HG02588 (cell line): ENCODE measurements around the gene STAT3.
"Not testable (repeated sequence)": the region's sequence is repeated elsewhere in the genome, so short reads cannot be mapped to it uniquely, and the experiment has no call there.

Experiments used
- ATAC-seq: cut with Tn5 transposase; IDR thresholded peaks from one replicate; pipeline ENCODE4 v1.9.1; 2021; ENCODE audit warnings: mild to moderate bottlenecking, moderate library complexity; ENCODE audit not compliant: unreplicated experiment

The STAT3 gene

DNA sequence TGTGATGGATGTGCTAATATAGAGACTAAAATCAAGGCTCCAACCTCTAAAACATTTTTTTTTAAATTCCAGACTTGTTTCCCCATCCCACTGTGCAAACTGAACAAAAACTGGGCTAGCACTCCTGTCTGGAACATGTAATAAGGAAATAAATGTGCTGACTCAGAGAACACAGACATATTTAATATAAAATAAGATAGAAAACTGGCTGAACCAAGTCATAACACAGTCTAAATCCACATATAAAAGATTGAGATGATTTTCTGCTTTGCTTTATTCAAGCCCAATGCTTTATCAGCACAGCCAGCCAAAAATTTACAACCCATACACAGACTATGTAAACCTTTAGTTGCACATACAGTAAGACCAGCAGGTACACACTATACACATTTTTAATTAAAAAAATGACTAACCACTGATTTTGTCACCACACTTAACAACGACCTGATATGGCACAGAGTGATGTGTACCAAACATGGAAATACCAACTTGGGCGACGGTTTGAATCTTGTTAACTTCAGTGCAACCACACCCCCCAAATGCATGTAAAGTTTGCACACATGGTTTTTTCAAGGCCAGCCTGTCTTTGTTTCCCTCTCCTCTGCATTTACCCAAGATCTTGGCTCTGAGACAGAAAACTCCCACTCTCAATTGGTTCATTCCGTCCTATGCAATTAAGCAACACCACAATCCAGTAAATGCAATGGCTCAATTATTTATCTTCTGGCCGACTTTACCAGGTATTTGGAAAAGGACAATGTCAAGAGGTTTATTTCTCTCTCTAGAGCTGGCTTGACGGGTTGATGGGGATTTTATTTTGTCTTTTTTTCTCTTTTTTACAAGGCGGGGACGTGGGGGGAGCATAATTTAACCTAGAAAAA is 1.2 kb downstream of the STAT3 start:
- no peak for ATAC-seq

DNA sequence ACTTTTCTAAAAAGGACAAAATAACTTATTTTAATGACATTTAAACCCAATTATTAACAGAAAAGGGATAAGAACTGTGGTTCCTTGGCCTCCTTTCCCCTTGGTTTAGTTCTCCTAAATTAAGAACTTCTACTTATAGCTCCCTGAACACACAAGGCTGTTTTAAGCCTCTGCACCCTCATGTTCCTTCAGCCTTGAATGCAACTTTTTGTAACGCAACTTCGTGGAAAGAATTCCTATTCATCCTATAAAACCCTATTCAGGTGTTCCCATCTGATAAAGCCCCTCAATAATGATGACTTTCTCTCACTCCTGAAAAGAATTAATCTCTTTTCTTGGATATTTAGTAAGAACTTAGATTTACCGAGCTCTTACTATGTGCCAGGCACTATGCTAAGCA is 6.3 kb downstream of the STAT3 start:
- no peak for ATAC-seq

DNA sequence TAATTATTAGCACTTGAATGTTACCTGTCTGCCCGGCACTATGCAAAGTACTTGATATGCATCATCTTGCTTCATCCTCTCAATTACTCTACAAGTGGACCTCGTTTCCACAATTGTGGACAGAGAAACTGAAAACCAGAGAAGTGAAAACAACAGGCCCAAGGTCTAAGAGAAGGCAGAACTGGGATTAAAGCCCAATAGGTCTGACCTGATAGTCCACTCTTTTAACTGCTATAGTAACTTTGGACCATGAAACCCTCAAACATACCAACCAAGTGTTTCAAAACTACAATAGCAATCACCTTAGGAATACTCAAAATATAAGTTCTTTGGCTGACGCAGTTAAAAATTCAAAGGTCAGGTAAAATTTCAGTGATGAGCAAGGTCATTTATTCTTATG is 7.3 kb downstream of the STAT3 start:
- ATAC-seq, result no peak

DNA sequence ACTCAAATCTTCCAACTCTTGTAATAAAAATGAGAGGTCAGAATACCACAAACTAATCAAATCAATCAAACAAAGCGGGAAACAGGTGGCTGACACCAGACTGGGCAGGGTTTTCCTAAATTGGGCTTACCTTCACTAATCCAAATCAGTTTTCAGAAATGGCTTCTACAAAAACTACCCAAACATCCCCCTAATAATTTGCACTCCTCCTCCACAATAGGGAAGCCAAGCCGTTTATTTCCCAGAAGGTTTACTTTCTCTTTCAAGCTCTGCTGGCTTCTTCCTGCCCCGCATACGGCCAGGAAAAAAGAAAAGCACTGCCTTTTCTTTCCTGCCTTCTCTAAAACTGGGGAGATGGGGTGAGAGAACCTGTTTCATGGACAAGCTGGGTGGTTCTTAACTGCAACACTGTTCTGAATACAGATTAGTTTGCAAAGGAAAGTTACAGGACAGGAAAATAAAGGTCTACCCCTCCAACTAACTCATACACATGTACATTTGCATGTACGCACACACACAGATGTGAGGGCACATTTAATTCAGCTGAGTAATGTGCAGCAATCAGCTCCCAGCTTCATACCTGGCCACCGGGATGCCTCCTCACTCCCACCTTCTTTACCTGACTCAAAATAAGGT is 9.2 kb downstream of the STAT3 start:
- no peak for ATAC-seq

DNA sequence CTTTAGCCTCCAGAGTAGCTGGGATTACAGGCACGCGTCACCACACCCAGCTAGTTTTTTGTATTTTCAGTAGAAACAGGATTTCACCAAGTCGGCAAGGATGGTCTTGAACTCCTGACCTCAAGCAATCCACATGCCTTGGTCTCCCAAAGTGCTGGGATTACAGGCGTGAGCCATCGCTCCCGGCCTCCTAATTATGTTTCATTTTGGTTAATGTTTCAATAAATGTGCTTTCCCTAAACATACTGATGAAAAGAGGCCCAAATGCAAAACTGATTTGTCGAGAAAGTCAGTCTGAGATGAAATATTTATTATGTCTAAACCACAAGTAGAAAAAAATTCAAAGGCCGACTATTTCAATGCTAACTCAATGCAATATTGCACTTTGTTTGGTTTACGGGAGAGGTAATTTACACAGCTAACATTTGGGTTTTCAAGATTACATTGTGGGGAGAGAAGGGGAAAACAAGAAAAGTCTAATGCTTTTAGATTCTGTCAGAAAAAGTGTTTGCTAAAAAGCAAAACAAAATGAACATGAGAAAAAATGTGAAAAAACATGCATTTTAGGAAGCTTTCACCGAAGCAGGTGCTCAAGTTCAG is 9.8 kb downstream of the STAT3 start:
- ATAC-seq, result no peak

DNA sequence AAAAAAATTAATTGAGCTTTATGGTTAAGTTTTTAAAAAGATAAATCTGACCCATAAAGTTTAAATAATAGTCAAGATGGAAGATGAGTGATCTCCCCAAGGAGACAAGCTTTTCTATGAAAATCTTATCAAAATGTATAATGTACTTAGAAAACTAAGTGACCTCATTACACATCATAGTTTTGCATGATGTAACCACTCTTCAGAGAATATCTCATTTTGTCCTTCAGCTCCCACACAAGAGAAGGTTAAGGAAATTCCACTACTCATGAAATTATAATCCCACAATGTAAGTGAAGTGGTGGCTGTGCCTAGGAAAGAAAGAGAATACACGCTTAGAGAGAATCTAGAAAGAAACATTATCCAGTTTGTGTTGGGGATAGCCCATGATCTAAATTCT is 14.3 kb downstream of the STAT3 start:
- ATAC-seq, result no peak

DNA sequence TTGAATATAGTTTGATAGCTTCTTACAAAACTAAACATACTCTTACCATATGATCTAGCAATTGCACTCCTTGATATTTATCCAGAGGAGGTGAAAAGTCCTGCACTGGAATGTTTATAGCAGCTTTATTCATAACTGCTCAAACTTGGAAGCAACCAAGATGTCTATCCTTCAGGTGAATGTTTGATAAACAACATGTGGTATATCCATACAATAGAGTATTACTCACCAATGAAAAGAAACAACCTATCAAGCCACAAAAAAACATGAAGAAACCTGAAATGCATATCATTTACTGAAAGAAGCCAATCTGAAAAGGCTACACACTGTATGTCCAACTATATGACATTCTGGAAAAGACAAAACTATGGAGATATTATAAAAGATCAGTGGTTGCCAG is 16.1 kb downstream of the STAT3 start:
- no peak for ATAC-seq

DNA sequence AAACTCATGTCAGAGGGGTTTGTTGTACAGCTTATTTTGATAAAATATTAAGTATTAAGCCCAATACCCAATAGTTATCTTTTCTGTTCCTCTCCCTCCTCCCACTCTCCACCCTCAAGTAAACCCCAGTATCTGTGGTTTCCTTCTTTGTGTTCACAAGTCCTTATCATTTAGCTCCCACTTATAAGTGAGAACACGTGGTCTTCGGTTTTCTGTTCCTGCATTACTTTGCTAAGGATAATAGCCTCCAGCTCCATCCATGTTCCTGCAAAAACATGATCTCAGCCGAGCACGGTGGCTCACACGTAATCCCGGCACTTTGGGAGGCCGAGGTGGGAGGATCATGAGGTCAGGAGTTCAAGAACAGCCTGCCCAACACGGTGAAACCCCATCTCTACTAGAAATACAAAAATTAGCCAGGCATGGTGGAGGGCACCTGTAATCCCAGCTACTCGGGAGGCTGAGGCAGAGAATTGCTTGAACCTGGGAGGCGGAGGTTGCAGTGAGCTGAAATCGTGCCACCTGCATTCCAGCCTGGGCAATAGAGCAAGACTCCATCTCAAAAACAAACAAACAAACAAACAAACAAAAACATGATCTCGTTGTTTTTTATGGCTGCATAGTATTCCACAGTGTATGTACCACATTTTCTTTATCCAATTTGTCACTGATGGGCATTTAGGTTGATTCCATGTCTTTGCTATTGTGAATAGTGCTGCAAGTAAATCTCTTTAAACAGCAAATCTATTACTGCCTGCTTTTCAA is 19.3 kb downstream of the STAT3 start:
- not testable (repeated sequence) for ATAC-seq

DNA sequence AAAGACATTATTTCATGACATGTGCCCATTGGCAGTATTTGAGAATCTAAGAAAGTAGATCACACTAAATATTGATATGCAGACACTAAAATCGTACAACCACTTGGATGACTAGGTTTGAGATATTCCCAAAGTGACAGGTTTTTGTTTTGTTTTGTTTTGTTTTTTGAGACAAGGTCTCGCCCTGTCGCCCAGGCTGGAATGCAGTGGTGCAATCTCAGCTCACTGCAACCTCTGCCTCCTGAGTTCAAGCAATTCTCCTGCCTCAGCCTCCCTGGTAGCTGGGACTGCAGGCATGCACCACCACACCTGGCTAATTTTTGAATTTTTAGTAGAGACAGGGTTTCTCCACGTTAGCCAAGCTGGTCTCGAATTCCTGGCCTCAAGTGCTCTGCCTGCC is 19.9 kb downstream of the STAT3 start:
- ATAC-seq, result not testable (repeated sequence)

DNA sequence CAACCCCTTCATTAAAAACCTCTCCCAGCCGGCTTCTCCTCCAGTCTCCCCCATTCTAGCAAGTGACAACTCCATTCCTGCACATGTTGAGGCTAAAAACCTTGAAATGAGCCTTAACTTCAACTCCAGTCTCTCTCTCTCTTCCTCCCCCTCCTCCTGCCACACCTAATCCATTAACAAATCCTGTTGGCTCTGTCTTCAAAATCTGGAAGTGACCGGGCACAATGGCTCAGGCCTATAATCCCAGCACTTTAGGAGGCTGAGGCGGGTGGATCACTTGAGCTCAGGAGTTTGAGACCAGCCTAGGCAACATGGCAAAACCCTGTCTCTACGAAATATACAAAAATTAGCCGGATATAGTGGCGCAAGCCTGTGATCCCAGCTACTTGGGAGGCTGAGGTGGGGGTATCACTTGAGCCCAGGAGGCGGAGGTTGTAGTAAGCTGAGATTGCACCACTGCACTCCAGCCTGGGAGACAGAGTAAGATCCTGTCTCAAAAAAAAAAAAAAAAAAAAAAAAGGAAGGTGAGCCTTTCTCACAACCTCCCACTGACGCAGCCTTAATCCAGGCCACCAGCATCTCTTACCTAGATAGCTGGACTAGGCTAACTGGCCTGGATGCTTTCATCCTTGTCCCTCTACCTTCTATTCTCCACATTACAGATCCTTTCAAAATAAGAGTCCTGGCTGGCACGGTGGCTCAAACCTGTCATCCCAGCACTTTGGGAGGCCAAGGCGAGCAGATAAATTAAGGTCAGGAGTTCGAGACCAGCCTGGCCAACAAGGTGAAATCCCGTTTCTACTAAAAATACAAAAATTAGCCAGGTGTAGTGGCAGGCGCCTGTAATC is 21.8 kb downstream of the STAT3 start:
- not testable (repeated sequence) for ATAC-seq

DNA sequence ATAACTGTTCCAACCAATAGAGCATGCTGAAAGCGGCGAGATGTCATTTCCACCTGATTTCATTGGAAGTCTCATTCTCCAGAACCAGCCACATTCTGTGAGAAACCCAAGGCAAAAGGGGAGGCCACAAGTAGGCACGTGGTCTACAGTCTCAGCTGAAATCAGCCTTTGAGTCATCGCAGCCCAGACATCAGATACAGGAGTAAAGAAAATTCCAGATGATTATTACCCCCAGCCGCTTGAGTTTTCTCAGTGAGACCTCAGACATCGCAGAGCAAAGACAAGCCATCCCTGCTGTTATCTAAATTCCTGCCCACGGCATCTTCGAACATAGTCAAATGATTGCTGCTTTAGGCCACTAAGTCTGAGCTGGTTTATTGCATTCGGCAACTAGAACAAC is 23.1 kb downstream of the STAT3 start:
- no peak for ATAC-seq

DNA sequence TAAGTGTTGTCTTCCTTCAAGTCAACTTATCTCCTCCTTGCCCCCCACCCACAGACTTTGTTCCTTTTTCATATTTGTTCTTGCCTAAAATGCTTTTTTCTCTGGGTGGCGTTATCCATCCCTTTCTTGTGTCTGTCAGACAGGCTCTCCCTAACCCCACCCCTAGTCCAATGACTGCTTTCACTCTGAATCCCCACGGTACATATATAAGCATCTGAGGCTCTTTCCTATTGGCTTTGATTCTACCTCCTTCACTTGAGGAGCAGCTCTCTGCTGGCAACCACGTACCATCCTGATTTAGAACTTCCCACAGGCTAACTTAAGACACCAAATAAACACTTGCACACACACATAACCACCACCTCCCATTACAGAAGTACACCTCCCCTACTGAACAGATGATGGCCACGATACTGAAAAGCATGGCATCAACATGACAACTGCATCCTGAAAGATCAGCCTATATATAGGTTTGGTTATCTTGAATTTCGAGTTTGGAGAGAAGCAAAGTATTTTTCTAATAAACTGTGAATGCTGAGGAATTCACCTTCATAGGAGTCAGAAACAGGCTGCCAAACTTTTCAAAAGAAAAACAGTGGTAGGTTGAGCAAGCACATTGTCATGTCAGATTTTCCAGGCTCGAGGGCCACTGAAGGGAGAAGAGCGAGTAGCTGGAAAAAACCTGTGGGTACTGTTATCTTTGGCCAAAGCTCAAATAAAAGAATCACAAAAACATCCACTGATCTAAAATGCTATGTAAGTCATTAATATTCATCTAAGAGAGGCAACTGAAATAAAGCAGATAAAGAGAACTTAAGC is 24.3 kb downstream of the STAT3 start:
- ATAC-seq, result no peak

DNA sequence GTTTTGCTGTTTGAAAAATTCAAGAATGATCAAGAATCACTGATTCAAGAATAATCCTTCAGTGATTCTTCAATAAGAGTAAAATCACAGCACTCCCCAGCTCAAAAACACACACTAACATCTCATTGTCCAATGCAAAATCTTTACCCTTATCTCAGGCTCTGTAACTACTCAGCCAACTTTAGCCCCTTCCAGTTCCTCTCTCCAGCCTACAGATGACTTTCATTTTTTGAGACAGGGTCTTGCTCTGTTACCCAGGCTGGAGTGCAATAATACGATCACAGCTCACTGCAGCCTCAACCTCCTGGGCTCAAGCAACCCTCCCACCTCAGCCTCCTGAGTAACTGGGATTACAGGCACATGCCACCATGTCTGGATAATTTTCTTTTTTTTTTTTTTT is 25.0 kb downstream of the STAT3 start:
- no peak for ATAC-seq

DNA sequence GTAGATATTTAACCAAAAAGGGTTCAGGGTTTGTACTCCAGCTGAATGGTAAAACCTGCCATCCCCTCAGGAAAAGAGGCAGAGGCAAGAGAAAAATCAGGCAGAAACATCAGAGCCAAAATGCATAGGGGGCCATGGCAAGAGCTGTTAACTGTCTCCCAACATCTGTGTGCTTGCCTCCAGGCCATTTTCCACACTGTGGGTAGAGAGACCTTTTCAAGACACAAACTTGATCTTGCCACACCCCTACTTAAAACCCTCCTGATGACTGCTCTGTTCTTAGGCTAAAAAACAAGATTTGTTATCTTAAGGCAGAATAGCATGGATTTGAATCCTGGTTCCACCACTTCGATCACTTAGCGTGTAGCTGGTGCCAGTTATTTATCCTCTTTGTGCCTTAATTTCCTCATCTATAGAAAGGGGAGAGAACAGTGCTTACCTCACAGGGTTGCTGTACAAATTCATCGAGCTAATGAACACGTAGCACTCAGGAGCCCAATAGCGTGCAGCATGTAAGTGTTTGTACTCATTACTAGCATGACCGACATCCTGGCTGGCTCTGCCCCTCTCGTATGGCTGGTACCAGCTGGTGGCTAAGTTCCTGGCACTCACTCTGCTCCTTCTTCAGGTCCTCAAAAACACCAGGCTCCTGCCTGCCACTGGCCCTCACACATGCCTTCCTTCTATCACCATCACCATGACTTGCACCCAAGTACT is 25.8 kb downstream of the STAT3 start:
- no peak for ATAC-seq

DNA sequence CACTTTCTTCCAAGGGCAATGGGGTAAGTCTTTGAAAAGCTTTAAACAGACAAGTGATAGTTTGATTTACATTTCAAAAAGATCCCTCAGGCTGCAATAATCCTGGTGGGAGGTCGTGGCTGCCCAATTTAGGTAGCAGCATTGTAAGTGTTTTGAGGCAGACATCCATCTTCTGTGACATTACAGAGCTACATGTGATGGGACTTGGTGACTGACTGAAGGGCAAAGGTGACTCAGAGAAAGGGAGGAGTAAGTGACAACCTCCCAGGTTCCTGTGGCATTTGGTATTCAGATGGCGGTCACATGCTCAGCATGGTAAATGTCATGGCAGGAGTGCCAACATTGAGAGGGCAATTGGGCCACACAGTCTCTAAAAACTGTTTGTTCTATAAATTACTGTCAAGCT is 26.5 kb downstream of the STAT3 start:
- no peak for ATAC-seq

DNA sequence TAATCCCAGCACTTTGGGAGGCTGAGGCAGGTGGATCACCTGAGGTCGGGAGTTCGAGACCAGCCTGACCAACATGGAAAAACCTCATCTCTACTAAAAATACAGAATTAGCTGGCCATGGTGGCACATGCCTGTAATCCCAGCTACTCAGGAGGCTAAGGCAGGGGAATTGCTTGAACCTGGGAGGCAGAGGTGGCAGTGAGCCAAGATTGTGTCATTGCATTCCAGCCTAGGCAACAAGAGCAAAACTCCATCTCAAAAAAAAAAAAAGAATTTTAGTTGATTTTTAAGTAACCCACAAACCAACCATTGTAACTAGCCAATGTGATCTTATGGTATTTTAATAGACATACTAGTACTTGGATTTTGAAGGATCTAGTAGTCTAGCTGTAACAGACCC is 27.9 kb downstream of the STAT3 start:
- not testable (repeated sequence) for ATAC-seq

DNA sequence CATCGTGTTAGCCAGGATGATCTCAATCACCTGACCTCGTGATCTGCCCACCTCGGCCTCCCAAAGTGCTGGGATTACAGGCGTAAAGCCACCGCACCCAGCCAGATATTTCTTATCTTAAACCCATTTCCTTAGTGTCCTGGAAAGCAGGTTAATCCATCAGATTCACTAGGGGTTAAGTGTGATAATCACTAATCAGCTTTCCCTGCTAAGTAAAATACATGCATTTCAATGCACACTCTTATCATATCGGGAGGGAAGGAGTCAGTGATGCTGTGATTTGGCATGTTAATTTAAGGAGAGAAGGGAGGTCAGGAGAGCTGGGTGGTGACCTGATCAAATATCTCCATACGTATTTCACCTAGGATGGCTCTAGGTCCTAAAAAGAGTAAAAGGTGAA is 29.1 kb downstream of the STAT3 start:
- ATAC-seq, result no peak

DNA sequence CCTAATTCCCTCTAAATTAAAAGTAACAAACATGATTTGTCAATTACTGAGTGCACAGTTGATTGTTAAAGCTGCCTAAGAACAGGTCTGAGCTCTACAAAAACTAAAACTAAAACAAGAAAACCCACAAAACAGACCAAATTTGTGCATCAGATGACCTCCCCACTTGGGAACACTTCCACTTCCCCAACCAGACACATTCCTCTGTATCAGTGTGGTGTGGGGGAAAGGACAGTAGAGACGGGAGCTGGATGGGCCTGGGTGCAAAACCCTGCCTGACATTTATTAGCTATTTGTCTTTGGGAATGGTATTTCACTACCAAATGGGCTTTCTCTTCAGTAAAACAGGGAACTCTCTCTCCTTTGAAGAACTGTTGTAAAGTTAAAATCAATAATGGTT is 29.8 kb downstream of the STAT3 start:
- no peak for ATAC-seq
